Lower leg skin (tissue), 4 donors: Measurements from ENCODE around the gene EDEM3. TPM values are rescaled to one million over a fixed set of nuclear protein-coding genes. Genes with fewer than 3 reads are reported as not detected.

ENCODE experiments used
- DNase-seq, 2 donors: peaks; one replicate each; pipeline ENCODE4 v3.0.0-alpha.2; 2019; ENCODE audit warnings: low spot score in 2 of 2
- H3K4me3 ChIP-seq: fragments of 200-600 bp; sonication (generic); 2 replicates; pipeline ENCODE4 v1.5.1; 2017; ENCODE audit warnings: mild to moderate bottlenecking, low read depth; ENCODE audit not compliant: poor library complexity, severe bottlenecking
- POLR2A ChIP-seq, 2 donors: fragments of 450-650 bp; IDR thresholded peaks; one replicate each; pipeline ENCODE4 v1.6.1; 2016 to 2017; ENCODE audit warnings: antibody characterized with exemption in 2 of 2, mild to moderate bottlenecking in 1 of 2, moderate library complexity in 1 of 2
- WGBS, 2 donors: methylation state at CpG; one replicate each; pipeline ENCODE4 v1.1.5; 2018; 5-methylcytosine and 5-hydroxymethylcytosine counted together
- intact Hi-C: fragments of 100-400 bp; cut with DNase I; formaldehyde crosslinking; loops from one replicate; pipeline ENCODE4 v1.15.0; 2023; ENCODE audit warnings: low total_unique reads
- total RNA-seq, 4 donors: library from RNA; depleted of rRNA; stranded (reverse); fragments of >200 nt; gene quantifications; one replicate each; pipeline ENCODE4 v1.1.0, GENCODE V29; 2016
- TF ChIP-seq, protein P1 (sequence below), 3 donors: fragments of 450-650 bp; IDR thresholded peaks; one replicate each; pipeline ENCODE4 v1.5.1; 2016; ENCODE audit warnings: antibody characterized with exemption in 3 of 3, mild to moderate bottlenecking in 3 of 3, moderate library complexity in 2 of 3

Gene EDEM3
- total RNA-seq, 4 donors from 2014 or later = 15.1 to 26.5 (median 18.2) TPM

DNA sequence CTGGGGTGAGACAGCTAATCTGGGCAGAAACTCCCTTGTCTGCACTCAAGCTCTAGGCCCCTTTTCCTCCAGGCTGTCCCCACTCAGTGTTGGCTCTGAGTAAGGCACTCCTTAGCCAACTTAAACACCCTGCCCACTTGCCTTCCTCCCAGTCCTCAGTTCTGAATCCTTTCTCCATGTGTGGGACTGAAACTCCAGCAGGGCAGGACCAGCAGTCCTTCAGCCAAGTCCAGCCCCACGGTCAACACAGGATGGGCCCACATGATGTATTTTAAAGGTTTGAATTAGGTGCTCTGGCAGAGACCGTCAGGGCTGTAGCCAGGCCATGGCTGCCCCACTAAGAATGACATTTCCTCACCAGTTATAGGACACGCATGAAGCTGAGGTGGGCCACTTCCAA is 107.8 kb downstream of the EDEM3 start:
- WGBS, 2 donors = 89 to 90% methylated on average over 3 of the region's 3 CpGs
- no peak for TF ChIP-seq POLR2A (IDR thresholded peaks at IDR 0.05)
- TF ChIP-seq, protein P1, sequence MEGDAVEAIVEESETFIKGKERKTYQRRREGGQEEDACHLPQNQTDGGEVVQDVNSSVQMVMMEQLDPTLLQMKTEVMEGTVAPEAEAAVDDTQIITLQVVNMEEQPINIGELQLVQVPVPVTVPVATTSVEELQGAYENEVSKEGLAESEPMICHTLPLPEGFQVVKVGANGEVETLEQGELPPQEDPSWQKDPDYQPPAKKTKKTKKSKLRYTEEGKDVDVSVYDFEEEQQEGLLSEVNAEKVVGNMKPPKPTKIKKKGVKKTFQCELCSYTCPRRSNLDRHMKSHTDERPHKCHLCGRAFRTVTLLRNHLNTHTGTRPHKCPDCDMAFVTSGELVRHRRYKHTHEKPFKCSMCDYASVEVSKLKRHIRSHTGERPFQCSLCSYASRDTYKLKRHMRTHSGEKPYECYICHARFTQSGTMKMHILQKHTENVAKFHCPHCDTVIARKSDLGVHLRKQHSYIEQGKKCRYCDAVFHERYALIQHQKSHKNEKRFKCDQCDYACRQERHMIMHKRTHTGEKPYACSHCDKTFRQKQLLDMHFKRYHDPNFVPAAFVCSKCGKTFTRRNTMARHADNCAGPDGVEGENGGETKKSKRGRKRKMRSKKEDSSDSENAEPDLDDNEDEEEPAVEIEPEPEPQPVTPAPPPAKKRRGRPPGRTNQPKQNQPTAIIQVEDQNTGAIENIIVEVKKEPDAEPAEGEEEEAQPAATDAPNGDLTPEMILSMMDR (IDR thresholded peaks at IDR 0.05) = no peak
- no peak for DNase-seq
- intact Hi-C loops = no loop called here
- H3K4me3 ChIP-seq = no peak overlapping the region

DNA sequence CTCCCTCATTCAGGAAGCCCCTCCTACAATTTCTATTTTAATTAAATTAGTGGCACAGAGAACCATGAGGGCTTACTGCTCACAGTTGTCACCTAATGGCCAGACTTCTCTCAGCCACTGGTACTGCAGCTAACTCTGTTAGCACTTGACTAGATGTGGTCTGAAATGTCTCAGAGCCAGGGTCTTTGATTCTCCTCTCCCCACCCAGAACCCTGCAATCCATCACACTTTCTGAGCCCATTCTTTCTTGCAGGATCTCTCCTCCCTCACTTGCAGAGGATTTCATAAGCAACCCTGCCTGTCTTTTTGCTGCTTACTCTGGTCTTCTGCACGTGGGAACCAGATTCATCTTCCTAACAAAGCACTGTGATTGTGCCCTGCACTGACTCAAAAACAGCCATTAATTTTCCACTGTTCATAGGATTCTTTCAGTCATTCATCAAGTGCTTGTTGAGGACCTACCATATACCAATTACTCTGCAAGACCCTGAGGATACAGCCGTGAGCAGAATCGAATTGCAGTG is 108.4 kb downstream of the EDEM3 start:
- intact Hi-C loops = no loop called here
- TF ChIP-seq, protein P1 (IDR thresholded peaks at IDR 0.05) = no peak
- TF ChIP-seq POLR2A (IDR thresholded peaks at IDR 0.05) = no peak
- DNase-seq = no peak
- WGBS, 2 donors = 86% methylated on average over 3 of the region's 3 CpGs
- no peak overlapping the region for H3K4me3 ChIP-seq

DNA sequence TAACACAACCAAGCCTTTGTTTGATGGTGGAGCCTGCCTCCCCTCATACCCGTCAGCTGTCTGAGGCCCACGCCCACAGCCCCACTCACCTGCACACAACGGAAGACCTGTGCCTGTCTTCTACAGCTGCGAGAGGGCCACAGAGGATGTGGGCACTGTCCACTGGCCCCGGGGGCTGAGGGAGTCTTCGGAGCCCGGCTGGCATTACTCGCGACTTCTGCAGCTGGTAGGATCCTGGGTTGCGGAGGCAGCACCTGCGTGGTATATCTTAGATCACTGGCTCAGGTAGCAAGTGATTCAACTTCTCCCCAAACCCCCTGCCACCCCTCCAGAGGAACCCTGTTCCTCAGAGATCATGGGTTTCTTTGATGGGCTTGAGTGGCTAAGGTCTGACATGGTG is 109.9 kb downstream of the EDEM3 start:
- DNase-seq = no peak
- no peak overlapping the region for H3K4me3 ChIP-seq
- TF ChIP-seq, protein P1 (IDR thresholded peaks at IDR 0.05) = no peak
- TF ChIP-seq POLR2A (IDR thresholded peaks at IDR 0.05) = no peak
- intact Hi-C loops = no loop called here
- 94 to 99% methylated on average over 11 of the region's 11 CpGs for WGBS, 2 donors

DNA sequence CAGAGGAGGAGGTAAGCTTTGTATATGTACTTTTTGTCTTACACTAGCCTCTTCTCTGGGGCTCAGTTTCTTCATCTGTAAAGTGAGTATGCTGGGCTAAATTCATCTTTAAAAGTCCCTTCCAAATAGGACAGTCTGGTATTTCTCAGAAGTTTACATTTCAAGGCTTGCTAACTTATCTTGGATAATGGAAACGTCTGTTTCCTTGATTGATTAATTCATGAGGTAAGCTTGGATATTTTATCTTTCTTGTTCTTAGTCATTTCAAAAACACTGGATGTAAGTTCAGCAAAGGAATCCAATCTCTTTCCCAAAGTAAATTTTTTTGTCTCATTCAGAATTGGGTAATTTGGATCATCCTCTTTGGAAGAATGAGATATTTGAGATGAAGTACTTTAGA is 111.0 kb downstream of the EDEM3 start:
- TF ChIP-seq, protein P1 (IDR thresholded peaks at IDR 0.05) = no peak
- no peak for TF ChIP-seq POLR2A (IDR thresholded peaks at IDR 0.05)
- DNase-seq = no peak
- 50 to 57% methylated on average over 1 of the region's 1 CpG for WGBS, 2 donors
- intact Hi-C loops = no loop called here
- no peak overlapping the region for H3K4me3 ChIP-seq

DNA sequence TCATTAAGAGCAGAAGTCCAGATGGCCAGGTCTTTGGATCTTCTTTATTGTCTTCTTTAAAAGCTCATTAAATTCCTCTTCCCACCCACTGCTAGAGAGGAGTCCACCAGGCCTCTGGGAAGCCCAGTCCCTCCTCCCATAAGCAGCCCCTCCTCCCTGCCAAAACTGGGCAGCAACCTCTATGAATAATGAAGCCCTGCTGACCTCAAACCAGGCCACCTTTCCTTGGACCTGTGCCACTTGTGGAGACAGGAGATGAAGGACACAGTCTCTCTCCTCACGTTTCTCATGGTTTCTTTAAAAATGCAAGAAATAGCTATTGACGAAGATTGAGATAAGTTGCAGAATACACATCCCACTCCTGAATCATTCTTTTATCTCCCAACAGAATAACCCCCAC is 112.8 kb downstream of the EDEM3 start:
- DNase-seq = no peak
- TF ChIP-seq POLR2A (IDR thresholded peaks at IDR 0.05) = no peak
- TF ChIP-seq, protein P1 (IDR thresholded peaks at IDR 0.05) = no peak
- 83 to 87% methylated on average over 2 of the region's 2 CpGs for WGBS, 2 donors
- intact Hi-C loops = no loop called here
- H3K4me3 ChIP-seq = no peak overlapping the region

DNA sequence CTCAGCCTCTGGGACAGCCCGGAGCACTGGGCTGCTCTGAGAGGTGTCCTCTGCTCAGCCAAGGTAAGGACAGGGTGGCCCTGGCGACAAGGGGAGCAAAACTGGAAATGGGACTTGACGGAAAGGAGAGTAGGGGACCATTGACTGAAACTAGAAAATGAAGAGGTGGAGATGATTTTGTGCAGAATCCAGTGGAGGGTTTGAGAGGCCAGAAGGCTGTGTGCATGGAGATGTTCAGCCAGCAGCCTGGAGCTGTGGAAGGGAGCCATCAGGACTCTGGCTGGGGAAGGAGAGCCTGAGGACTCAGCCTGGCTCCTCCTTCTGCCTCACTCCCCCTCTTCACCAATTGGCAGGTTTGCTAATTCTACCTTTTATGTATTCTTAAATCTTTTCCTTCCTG is 114.2 kb downstream of the EDEM3 start:
- WGBS, 2 donors = 76 to 88% methylated on average over 3 of the region's 3 CpGs
- TF ChIP-seq POLR2A (IDR thresholded peaks at IDR 0.05) = no peak
- TF ChIP-seq, protein P1 (IDR thresholded peaks at IDR 0.05) = no peak
- peak in 1 of 2 donors; percentile 56 for DNase-seq
- no peak overlapping the region for H3K4me3 ChIP-seq
- intact Hi-C loops = no loop called here
